ENCODE results near the gene IER5L.

GRCh38 chr9:129221233-129221632 lies 43.2 kb upstream of the IER5L start:
- no peak for TF ChIP-seq POLR2AphosphoS5 (IDR thresholded peaks at IDR 0.05)
- TF ChIP-seq, protein P1, sequence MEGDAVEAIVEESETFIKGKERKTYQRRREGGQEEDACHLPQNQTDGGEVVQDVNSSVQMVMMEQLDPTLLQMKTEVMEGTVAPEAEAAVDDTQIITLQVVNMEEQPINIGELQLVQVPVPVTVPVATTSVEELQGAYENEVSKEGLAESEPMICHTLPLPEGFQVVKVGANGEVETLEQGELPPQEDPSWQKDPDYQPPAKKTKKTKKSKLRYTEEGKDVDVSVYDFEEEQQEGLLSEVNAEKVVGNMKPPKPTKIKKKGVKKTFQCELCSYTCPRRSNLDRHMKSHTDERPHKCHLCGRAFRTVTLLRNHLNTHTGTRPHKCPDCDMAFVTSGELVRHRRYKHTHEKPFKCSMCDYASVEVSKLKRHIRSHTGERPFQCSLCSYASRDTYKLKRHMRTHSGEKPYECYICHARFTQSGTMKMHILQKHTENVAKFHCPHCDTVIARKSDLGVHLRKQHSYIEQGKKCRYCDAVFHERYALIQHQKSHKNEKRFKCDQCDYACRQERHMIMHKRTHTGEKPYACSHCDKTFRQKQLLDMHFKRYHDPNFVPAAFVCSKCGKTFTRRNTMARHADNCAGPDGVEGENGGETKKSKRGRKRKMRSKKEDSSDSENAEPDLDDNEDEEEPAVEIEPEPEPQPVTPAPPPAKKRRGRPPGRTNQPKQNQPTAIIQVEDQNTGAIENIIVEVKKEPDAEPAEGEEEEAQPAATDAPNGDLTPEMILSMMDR (IDR thresholded peaks at IDR 0.05): no peak
